Parathyroid adenoma (tissue), 2 donors: ENCODE measurements around the gene ALDH1A1.

Source experiments
- H2AFZ ChIP-seq: fragments of 300-600 bp; sonication (generic); one replicate; pipeline ENCODE4 v1.7.0; 2017; ENCODE audit warnings: antibody characterized with exemption, mild to moderate bottlenecking
- H3K27ac ChIP-seq: fragments of 300-600 bp; sonication (generic); one replicate; pipeline ENCODE4 v1.7.0; 2017
- H3K27me3 ChIP-seq: fragments of 300-600 bp; sonication (generic); one replicate; pipeline ENCODE4 v1.7.0; 2017; ENCODE audit warnings: low read length; ENCODE audit not compliant: control insufficient read depth, insufficient read depth
- H3K36me3 ChIP-seq: fragments of 300-600 bp; sonication (generic); one replicate; pipeline ENCODE4 v1.7.0; 2017; ENCODE audit warnings: low read length; ENCODE audit not compliant: control insufficient read depth, insufficient read depth
- H3K4me1 ChIP-seq: fragments of 300-600 bp; sonication (generic); one replicate; pipeline ENCODE4 v1.7.0; 2017; ENCODE audit warnings: control low read depth
- H3K4me2 ChIP-seq: fragments of 300-600 bp; sonication (generic); one replicate; pipeline ENCODE4 v1.7.0; 2017; ENCODE audit warnings: low read length
- H3K4me3 ChIP-seq: fragments of 300-600 bp; sonication (generic); one replicate; pipeline ENCODE4 v1.7.0; 2017; ENCODE audit warnings: low read depth, low read length
- H3K79me2 ChIP-seq: fragments of 300-600 bp; sonication (generic); one replicate; pipeline ENCODE4 v1.7.0; 2017; ENCODE audit warnings: control low read depth
- H3K9ac ChIP-seq: fragments of 300-600 bp; sonication (generic); one replicate; pipeline ENCODE4 v1.7.0; 2017; ENCODE audit warnings: mild to moderate bottlenecking
- H3K9me3 ChIP-seq: fragments of 300-600 bp; sonication (generic); one replicate; pipeline ENCODE4 v1.7.0; 2017; ENCODE audit warnings: low read length; ENCODE audit not compliant: control insufficient read depth
- TF ChIP-seq, protein P1 (sequence below): fragments of 300-600 bp; sonication (generic); IDR thresholded peaks from one replicate; pipeline ENCODE4 v1.7.0; 2017; ENCODE audit warnings: antibody characterized with exemption, mild to moderate bottlenecking
- donor health status: primary hyperparathyroidism.

ALDH1A1 gene

DNA sequence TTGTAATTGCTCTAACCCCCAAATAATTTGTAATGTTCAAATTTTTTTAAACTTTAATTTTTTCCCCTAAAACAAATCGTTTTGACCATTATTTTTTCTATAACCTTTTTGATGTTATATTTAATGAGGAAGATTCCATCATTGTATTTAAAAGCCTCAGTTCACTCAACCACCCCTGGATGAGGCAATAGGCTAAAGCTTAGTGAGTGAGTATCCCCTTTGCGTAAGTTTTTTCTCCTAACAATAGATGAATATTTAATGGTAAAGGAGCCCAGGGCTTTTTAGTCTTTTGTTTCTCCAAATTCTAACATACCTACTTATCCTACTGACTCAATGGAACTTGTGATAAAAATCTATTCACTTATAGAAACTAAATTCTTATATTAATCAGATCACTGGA is 38.1 kb downstream of the ALDH1A1 start:
- Histone ChIP-seq H3K36me3 (no peaks in the 10 kb centered on the region), H3K79me2 (no peaks in the 10 kb centered on the region), H3K27ac (no peak overlapping the region), H3K4me1 (no peaks in the 10 kb centered on the region), H3K4me3 (no peak overlapping the region), H3K4me2 (no peak overlapping the region), H3K9ac (no peak overlapping the region), H2AFZ (no peak overlapping the region), H3K27me3 (no peaks in the 10 kb centered on the region), H3K9me3 (no peaks in the 10 kb centered on the region)
- TF ChIP-seq, protein P1, sequence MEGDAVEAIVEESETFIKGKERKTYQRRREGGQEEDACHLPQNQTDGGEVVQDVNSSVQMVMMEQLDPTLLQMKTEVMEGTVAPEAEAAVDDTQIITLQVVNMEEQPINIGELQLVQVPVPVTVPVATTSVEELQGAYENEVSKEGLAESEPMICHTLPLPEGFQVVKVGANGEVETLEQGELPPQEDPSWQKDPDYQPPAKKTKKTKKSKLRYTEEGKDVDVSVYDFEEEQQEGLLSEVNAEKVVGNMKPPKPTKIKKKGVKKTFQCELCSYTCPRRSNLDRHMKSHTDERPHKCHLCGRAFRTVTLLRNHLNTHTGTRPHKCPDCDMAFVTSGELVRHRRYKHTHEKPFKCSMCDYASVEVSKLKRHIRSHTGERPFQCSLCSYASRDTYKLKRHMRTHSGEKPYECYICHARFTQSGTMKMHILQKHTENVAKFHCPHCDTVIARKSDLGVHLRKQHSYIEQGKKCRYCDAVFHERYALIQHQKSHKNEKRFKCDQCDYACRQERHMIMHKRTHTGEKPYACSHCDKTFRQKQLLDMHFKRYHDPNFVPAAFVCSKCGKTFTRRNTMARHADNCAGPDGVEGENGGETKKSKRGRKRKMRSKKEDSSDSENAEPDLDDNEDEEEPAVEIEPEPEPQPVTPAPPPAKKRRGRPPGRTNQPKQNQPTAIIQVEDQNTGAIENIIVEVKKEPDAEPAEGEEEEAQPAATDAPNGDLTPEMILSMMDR, result no peak

DNA sequence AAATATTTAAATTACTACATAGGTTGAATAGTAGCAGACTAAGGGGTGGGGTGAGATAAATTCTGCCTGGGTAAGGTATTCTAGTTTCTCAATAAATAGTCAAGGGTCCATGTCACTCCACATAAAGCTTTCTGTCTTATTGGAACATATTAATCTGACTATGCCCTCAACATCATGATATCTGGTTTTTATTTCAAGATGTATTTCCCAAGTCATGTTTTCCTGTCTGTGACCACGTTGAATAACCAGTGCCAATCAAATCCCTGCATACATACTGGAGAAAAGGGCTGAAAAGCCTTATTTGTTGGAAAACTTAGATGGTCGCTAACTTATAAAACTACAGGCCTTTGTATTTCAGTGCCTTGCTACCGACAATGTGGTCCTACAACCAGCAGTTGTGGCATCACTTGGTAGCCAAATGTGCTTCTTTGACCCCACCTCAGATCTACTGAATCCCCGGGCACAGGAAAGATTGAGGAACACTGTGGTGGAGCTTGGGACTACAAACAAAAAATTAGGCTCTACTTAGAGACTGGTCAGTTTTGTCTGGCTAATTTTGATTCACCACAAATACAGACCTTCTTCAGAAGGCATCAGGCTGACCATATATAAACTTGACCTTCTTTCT is 39.4 kb downstream of the ALDH1A1 start:
- Histone ChIP-seq H3K9me3 (no peaks in the 10 kb centered on the region), H3K4me1 (no peaks in the 10 kb centered on the region), H3K4me3 (no peak overlapping the region), H3K4me2 (no peak overlapping the region), H2AFZ (no peak overlapping the region), H3K27me3 (no peaks in the 10 kb centered on the region), H3K27ac (no peak overlapping the region), H3K9ac (no peak overlapping the region), H3K36me3 (no peaks in the 10 kb centered on the region), H3K79me2 (no peaks in the 10 kb centered on the region)
- TF ChIP-seq, protein P1, result no peak

DNA sequence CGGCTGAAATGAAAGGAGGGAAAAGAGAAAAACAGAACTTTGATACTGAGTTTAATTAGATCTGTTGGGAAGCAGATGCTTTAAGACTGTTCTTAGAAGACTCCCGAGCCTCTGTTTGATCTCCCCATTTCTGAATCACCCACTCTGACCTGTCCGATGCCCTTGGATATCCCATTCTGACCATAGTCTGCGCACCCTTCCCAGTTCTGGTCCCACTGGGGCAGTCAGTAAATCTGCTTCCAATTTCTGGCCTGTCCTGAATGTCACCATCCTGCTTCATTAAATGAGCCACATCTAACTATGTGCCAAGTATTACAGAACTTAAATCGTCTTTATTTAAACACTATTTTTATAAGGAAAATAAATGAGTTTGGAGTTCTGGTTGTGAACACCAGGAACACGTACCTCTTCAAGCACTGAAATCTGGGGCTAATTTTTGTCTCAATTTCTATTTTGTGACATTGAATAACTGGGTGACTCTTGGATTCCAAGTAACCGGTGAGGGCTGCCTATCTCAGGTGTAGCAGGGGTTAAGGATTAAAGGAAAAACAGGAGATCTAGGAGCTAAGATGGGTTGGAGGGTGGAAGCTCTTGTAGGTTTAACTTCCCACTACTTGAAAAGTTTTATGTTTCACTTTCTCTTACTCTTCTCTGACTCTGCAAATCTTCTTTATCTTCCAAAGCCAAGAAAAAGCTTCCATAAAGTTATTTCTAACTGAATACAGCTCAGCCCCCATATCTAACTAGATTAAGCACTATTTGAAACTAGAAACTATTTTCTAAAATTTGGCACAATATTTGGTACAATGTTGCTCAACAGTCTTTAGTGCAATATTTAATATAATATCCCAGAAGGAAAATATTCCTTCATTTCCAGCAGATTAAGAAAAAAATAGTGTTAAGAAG is 40.1 kb downstream of the ALDH1A1 start:
- H3K36me3 ChIP-seq, result no peaks in the 10 kb centered on the region
- H3K27me3 ChIP-seq, result no peaks in the 10 kb centered on the region
- no peak overlapping the region for H3K4me2 ChIP-seq
- TF ChIP-seq, protein P1, result no peak
- no peaks in the 10 kb centered on the region for H3K4me1 ChIP-seq
- H3K79me2 ChIP-seq, result no peaks in the 10 kb centered on the region
- no peak overlapping the region for H2AFZ ChIP-seq
- H3K27ac ChIP-seq, result no peak overlapping the region
- H3K9ac ChIP-seq, result no peak overlapping the region
- no peaks in the 10 kb centered on the region for H3K9me3 ChIP-seq
- no peak overlapping the region for H3K4me3 ChIP-seq

DNA sequence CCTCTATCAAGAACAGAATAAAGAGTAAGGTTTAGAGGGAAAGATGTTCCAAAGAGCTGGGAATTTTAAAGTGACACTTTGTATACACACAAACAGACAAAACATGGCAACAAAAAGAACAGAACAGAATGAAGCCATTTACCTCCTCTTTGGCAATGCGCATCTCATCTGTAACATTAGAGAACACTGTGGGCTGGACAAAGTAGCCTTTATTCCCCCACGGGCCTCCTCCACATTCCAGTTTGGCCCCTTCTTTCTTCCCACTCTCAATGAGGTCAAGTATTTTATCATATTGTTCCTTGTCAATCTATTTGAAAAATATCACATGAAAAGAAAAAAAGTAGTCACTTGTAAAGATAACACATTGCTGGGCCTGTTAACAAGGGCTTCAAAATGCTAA is 41.0 kb downstream of the ALDH1A1 start:
- no peaks in the 10 kb centered on the region for H3K79me2 ChIP-seq
- H3K9ac ChIP-seq, result no peak overlapping the region
- H3K36me3 ChIP-seq, result no peaks in the 10 kb centered on the region
- H3K4me3 ChIP-seq, result no peak overlapping the region
- no peak overlapping the region for H3K27ac ChIP-seq
- no peaks in the 10 kb centered on the region for H3K9me3 ChIP-seq
- H2AFZ ChIP-seq, result no peak overlapping the region
- H3K4me2 ChIP-seq, result no peak overlapping the region
- no peaks in the 10 kb centered on the region for H3K4me1 ChIP-seq
- no peaks in the 10 kb centered on the region for H3K27me3 ChIP-seq
- TF ChIP-seq, protein P1, result no peak
